Activated CD8-positive, alpha-beta memory T cell treated with anti-CD3 and anti-CD28 coated beads, Interleukin-2, amount 50 U/mL, for 1 hour (primary cell): ENCODE data around the gene PPARGC1A.

Experiments used
- DNase-seq: peaks from one replicate; pipeline ENCODE4 v3.0.0-alpha.2; 2020; ENCODE audit errors: extremely low read depth

PPARGC1A gene

GRCh38 chr4:23774909-23775308 lies 114.9 kb downstream of the PPARGC1A start:
- DNase-seq = no peak

GRCh38 chr4:23773884-23774636 lies 115.8 kb downstream of the PPARGC1A start:
- no peak for DNase-seq

GRCh38 chr4:23770011-23770410 lies 119.8 kb downstream of the PPARGC1A start:
- no peak for DNase-seq

GRCh38 chr4:23769406-23769805 lies 120.4 kb downstream of the PPARGC1A start:
- no peak for DNase-seq

DNA sequence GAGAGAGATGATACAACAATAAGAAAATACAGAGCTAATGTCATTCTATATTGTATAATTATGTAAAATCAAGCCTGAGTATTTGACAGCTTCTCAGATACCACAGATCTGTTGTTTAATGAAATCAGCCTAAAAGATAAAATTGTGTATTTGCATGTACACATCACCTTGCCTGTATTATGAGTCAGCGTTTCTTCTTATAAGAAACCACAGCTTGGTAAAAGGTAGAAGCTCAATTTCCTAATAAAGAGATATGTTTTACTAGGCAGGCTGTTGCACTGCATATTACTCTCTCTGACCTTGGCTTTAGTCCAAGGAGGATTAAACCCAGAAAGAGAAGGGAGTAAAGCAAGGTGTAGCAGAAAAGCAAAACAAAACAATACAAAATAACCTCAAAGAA lies 121.3 kb downstream of the PPARGC1A start:
- no peak for DNase-seq

GRCh38 chr4:23766344-23766743 lies 123.5 kb downstream of the PPARGC1A start:
- no peak for DNase-seq

DNA sequence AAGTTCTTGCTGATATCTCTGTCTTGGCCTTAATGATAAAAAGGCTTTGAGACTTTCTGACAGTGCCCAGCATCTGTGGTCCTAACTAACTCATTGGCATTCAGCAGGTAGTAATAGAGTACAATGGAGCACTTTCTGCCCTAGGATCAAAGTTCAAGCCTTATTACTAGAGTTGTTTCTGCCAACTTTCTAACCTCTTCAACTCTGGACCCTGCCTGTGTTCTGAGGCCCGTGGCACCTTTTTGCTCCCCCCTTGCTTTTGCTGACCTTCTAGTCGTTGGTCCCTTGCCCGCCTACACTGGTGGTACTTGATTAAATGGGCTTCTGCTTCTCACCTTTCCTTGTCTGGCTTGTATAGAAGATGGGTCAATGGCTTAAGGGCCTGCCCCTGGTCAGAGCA lies 126.3 kb downstream of the PPARGC1A start:
- DNase-seq = no peak

GRCh38 chr4:23762551-23762950 lies 127.3 kb downstream of the PPARGC1A start:
- DNase-seq = no peak

GRCh38 chr4:23759066-23759465 lies 130.8 kb downstream of the PPARGC1A start:
- no peak for DNase-seq

- DNase-seq = no peak
These were observed 135.2 kb downstream of the PPARGC1A start for GRCh38 chr4:23754688-23755087.

- DNase-seq = no peak
These were observed 139.7 kb downstream of the PPARGC1A start for GRCh38 chr4:23750125-23750524.

DNA sequence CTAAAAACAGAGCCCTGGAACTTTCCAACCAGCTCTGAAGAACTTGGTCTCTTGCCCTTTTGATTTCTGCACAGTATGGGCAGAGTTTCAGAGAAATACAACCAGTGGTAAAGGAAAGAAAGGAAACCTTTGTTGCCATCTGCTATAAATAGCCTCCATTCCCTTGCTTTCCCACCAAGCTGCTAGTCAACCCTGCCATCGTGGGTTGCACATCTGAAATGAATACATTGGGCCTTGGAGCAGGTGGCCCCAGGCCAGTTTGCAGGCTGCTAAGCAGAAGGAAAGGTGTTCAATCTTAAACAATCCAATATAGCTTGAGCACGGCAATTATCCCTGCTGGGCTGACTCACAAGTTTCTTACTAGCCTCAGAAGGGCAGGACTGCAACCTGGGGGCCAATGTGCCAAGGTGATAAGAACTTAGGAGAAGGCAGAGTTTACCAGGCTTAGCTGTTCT lies 142.5 kb downstream of the PPARGC1A start:
- DNase-seq = no peak

DNA sequence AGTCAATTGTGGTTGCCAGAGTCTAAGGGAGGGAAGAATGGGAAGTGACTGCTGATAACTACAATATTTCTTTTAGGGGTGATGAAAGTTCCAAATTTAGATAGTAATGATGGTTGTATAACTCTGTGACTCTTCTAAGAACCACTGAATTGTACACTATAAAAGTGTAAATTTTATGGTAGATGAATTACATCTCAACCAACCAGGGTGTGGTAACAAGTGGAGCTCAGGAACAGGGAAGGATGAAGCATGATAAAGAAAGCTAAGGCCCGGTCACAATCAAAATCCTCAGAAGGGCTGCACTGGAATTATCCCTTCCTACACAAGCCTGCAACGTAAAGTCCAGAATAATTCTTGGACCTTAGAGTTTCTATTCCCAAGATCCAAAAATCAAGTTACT lies 143.2 kb downstream of the PPARGC1A start:
- DNase-seq = no peak

DNA sequence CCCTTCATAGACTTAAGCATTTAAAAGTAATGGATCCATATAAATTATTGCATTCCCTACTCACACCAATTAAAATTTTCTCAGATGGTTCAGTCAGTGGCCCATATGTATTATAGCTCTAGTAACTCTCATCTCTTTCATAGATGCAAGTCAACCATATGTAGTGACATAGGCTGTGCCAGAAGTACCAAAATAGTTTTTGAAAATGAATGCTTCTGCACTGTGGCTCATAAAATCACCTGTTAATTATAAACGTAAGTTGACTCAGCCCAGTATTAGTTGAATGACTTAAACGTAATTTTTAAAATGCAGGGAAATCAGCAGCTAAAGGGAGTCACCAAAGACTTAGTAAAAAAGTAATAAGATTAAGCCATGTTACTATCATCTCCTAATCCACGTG lies 143.8 kb downstream of the PPARGC1A start:
- no peak for DNase-seq

DNA sequence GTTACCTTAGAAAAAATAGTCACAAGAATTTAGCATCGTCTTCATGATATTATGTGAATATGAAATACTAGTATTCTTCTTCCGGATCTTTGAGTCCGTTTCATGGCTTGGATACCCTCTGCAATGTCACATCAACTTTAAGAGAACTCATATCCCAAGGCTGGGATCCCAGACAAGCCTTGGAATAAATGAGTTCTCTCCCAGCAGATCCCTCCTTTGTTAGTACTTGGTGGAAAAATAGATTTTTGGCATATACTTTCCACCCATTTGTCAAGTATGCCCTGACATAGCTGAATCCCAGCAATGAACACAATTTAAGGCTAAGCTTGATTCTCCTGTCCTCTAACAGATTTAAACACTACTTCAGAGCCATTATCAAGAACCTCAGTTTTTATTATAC lies 144.5 kb downstream of the PPARGC1A start:
- no peak for DNase-seq
